Thyroid gland (tissue), 4 donors: ENCODE results near the gene TDRD9. TPM values are rescaled to one million over a fixed set of nuclear protein-coding genes. Genes with fewer than 3 reads are reported as not detected.

Source experiments
- DNase-seq, 2 donors: peaks; one replicate each; pipeline ENCODE4 v3.0.0-alpha.2; 2019
- H3K27ac ChIP-seq, 3 donors: fragments of 200-600 bp; sonication (generic); 1 replicate in 2 of 3; 2 replicates in 1 of 3; pipeline ENCODE4 v1.5.1; 2016 to 2019; ENCODE audit warnings: mild to moderate bottlenecking in 1 of 3, moderate library complexity in 1 of 3
- H3K27me3 ChIP-seq: fragments of 200-600 bp; sonication (generic); one replicate; pipeline ENCODE4 v1.5.1; 2019
- H3K36me3 ChIP-seq, 2 donors: fragments of 200-600 bp; sonication (generic); one replicate each; pipeline ENCODE4 v1.5.1; 2016 to 2019
- H3K4me1 ChIP-seq, 2 donors: fragments of 200-600 bp; sonication (generic); one replicate each; pipeline ENCODE4 v1.5.1; 2017 to 2019
- H3K4me3 ChIP-seq, 3 donors: fragments of 200-600 bp; sonication (generic); replicated peaks in 1 of 3; 1 replicate in 2 of 3; 2 replicates in 1 of 3; pipeline ENCODE4 v1.5.1; 2016; ENCODE audit warnings: mild to moderate bottlenecking in 1 of 3
- H3K9me3 ChIP-seq: fragments of 200-600 bp; sonication (generic); one replicate; pipeline ENCODE4 v1.5.1; 2017
- CTCF ChIP-seq, 6 experiments: fragments of 200-600 bp in 3 of 6; fragments of 450-650 bp in 3 of 6; sonication (generic) in 3 of 6; IDR thresholded peaks; one replicate each; pipeline ENCODE4 v1.5.1; 2016 to 2019; ENCODE audit warnings: antibody characterized with exemption in 6 of 6, mild to moderate bottlenecking in 2 of 6, inconsistent platforms in 1 of 6, moderate library complexity in 1 of 6
- POLR2A ChIP-seq, 2 donors: fragments of 450-650 bp; IDR thresholded peaks; one replicate each; pipeline ENCODE4 v1.6.1; 2017; ENCODE audit warnings: antibody characterized with exemption in 2 of 2, mild to moderate bottlenecking in 2 of 2, moderate library complexity in 1 of 2
- WGBS, 2 donors: methylation state at CpG; one replicate each; pipeline ENCODE4 v1.1.5; 2017; 5-methylcytosine and 5-hydroxymethylcytosine counted together
- intact Hi-C: fragments of 100-400 bp; cut with DNase I; formaldehyde crosslinking; loops from one replicate; pipeline ENCODE4 v1.15.1; 2023
- total RNA-seq, 4 donors: library from RNA; depleted of rRNA; stranded (reverse); fragments of >200 nt; gene quantifications; one replicate each; pipeline ENCODE4 v1.2.3, GENCODE V29; 2016

Gene TDRD9
- total RNA-seq, 4 donors from 2014 or later = 27.4 to 85.1 (median 50.0) TPM

GRCh38 chr14:104064003-104064402 lies 135.7 kb downstream of the TDRD9 start:
- WGBS, 2 donors = 89 to 92% methylated on average over 9 of the region's 10 CpGs
- Histone ChIP-seq H3K27ac (no peak overlapping the region), H3K4me3 (no peak overlapping the region), H3K4me1 (no peaks in the 10 kb centered on the region), H3K9me3 (no peaks in the 10 kb centered on the region), H3K27me3 (no peaks in the 10 kb centered on the region), H3K36me3 (no peaks in the 10 kb centered on the region)
- intact Hi-C loops = no loop called here
- no peak for DNase-seq
- no peak for TF ChIP-seq POLR2A (IDR thresholded peaks at IDR 0.05)
- no peak for TF ChIP-seq CTCF (IDR thresholded peaks at IDR 0.05)

GRCh38 chr14:104066279-104066678 lies 138.0 kb downstream of the TDRD9 start:
- no peaks in the 10 kb centered on the region for H3K9me3 ChIP-seq
- no peaks in the 10 kb centered on the region for H3K4me1 ChIP-seq
- H3K27me3 ChIP-seq = no peaks in the 10 kb centered on the region
- H3K4me3 ChIP-seq = no peak overlapping the region
- no peak overlapping the region for H3K27ac ChIP-seq
- intact Hi-C loops = no loop called here
- no peaks in the 10 kb centered on the region for H3K36me3 ChIP-seq
- DNase-seq = no peak
- TF ChIP-seq POLR2A (IDR thresholded peaks at IDR 0.05) (no peak), CTCF (IDR thresholded peaks at IDR 0.05) (no peak)
- WGBS, 2 donors = 93 to 94% methylated on average over 4 to 5 of the region's 5 CpGs

- intact Hi-C loops = no loop called here
- Histone ChIP-seq H3K27me3 (no peaks in the 10 kb centered on the region), H3K4me1 (no peaks in the 10 kb centered on the region), H3K9me3 (no peaks in the 10 kb centered on the region), H3K36me3 (no peaks in the 10 kb centered on the region), H3K4me3 (no peak overlapping the region), H3K27ac (no peak overlapping the region)
- 85 to 98% methylated on average over 4 of the region's 4 CpGs for WGBS, 2 donors
- no peak for DNase-seq
- TF ChIP-seq POLR2A (IDR thresholded peaks at IDR 0.05) (no peak), CTCF (IDR thresholded peaks at IDR 0.05) (no peak)
Observed at GRCh38 chr14:104066719-104067295, 138.6 kb downstream of the TDRD9 start.

GRCh38 chr14:104069541-104069940 lies 141.3 kb downstream of the TDRD9 start:
- intact Hi-C loops = no loop called here
- no peak overlapping the region for H3K27ac ChIP-seq
- 91 to 93% methylated on average over 7 of the region's 7 CpGs for WGBS, 2 donors
- H3K27me3 ChIP-seq = no peaks in the 10 kb centered on the region
- no peaks in the 10 kb centered on the region for H3K4me1 ChIP-seq
- no peaks in the 10 kb centered on the region for H3K36me3 ChIP-seq
- DNase-seq = no peak
- H3K9me3 ChIP-seq = no peaks in the 10 kb centered on the region
- no peak for TF ChIP-seq CTCF (IDR thresholded peaks at IDR 0.05)
- TF ChIP-seq POLR2A (IDR thresholded peaks at IDR 0.05) = no peak
- no peak overlapping the region for H3K4me3 ChIP-seq

GRCh38 chr14:104072586-104072985 lies 144.3 kb downstream of the TDRD9 start:
- Histone ChIP-seq H3K27ac (no peak overlapping the region), H3K4me3 (no peak overlapping the region), H3K4me1 (peaks cover 5 to 11% of the 10 kb centered on the region in 2 donors), H3K9me3 (no peaks in the 10 kb centered on the region), H3K36me3 (no peaks in the 10 kb centered on the region), H3K27me3 (no peaks in the 10 kb centered on the region)
- DNase-seq = no peak
- TF ChIP-seq POLR2A (IDR thresholded peaks at IDR 0.05) (no peak), CTCF (IDR thresholded peaks at IDR 0.05) (no peak)
- intact Hi-C loops = no loop called here
- WGBS, 2 donors = 83 to 87% methylated on average over 3 of the region's 3 CpGs
